Astrocyte of the cerebellum (primary cell): ENCODE measurements around the gene MATN4.
A peak's percentile ranks its signal among the peaks of the same experiment; 100 is the strongest.

ENCODE experiments used
- DNase-seq: peaks from one replicate; pipeline ENCODE4 v3.0.0-alpha.2; 2011; ENCODE audit warnings: low read depth
- H3K4me3 ChIP-seq: 2 replicates; pipeline ENCODE4 v1.5.1; 2011; ENCODE audit warnings: mild to moderate bottlenecking, low read depth, low read length, moderate library complexity
- CTCF ChIP-seq: IDR thresholded peaks from 2 replicates; pipeline ENCODE4 v1.5.1; 2012; ENCODE audit warnings: low read length, low read depth, moderate library complexity, mild to moderate bottlenecking; ENCODE audit errors: missing control alignments
- in situ Hi-C: cut with HindIII; loops from 2 replicates; pipeline ENCODE4 v1.10.0; 2017; ENCODE audit warnings: low sequenced_read_pairs

Gene MATN4

GRCh38 chr20:45291526-45291925 is 16.6 kb downstream of the MATN4 start:
- in situ Hi-C loops, result loop anchor here (25.0 kb wide), 1 partner anchor 279 kb away; no protein-coding TSS in a partner anchor
- no peak overlapping the region for H3K4me3 ChIP-seq
- no peak for TF ChIP-seq CTCF
- no peak for DNase-seq

- in situ Hi-C loops, result loop anchor here (25.0 kb wide), 1 partner anchor 279 kb away; no protein-coding TSS in a partner anchor
- DNase-seq, result peak; percentile 31
- peak; percentile 84 for TF ChIP-seq CTCF
- no peak overlapping the region for H3K4me3 ChIP-seq
These were observed 17.3 kb downstream of the MATN4 start for GRCh38 chr20:45290677-45291355.

GRCh38 chr20:45289942-45290676 is 18.0 kb downstream of the MATN4 start:
- no peak for TF ChIP-seq CTCF
- in situ Hi-C loops, result loop anchor here (25.0 kb wide), 1 partner anchor 278 kb away; no protein-coding TSS in a partner anchor
- no peak for DNase-seq
- no peak overlapping the region for H3K4me3 ChIP-seq

GRCh38 chr20:45288860-45289259 is 19.2 kb downstream of the MATN4 start:
- in situ Hi-C loops, result loop anchor here (25.0 kb wide), 1 partner anchor 277 kb away; no protein-coding TSS in a partner anchor
- DNase-seq, result no peak
- TF ChIP-seq CTCF, result no peak
- H3K4me3 ChIP-seq, result no peak overlapping the region

GRCh38 chr20:45288376-45288775 is 19.7 kb downstream of the MATN4 start:
- TF ChIP-seq CTCF, result no peak
- in situ Hi-C loops, result loop anchor here (25.0 kb wide), 1 partner anchor 276 kb away; no protein-coding TSS in a partner anchor
- DNase-seq, result no peak
- no peak overlapping the region for H3K4me3 ChIP-seq

- DNase-seq, result no peak
- in situ Hi-C loops, result loop anchor here (25.0 kb wide), 1 partner anchor 271 kb away; no protein-coding TSS in a partner anchor
- TF ChIP-seq CTCF, result no peak
- no peak overlapping the region for H3K4me3 ChIP-seq
These were observed 24.5 kb downstream of the MATN4 start for GRCh38 chr20:45283551-45284057.
